K562 (cell line): ENCODE data around the gene DISC1. TPM values are rescaled to one million over a fixed set of nuclear protein-coding genes. Genes with fewer than 3 reads are reported as not detected.

Source experiments
- ARID3A ChIP-seq: IDR thresholded peaks from 2 replicates; pipeline ENCODE4 v1.6.1; 2012; ENCODE audit warnings: low read depth, low read length, improper control_type of control experiment, borderline replicate concordance
- CREM ChIP-seq: IDR thresholded peaks from 2 replicates; pipeline ENCODE4 v1.6.1; 2014; ENCODE audit warnings: antibody characterized with exemption, low read depth
- ERF ChIP-seq: fragments of 450-650 bp; formaldehyde crosslinking; IDR thresholded peaks from 2 replicates; pipeline ENCODE4 v1.4.0; 2020; ENCODE audit warnings: mild to moderate bottlenecking, mixed read lengths
- FOXM1 ChIP-seq, 2 experiments: fragments of 450-650 bp in 1 of 2; sonication (generic) in 1 of 2; formaldehyde crosslinking in 1 of 2; IDR thresholded peaks; 2 replicates each; pipeline versions ENCODE4 v1.6.1 to v1.9.0; 2017 to 2022; ENCODE audit warnings: low read depth in 2 of 2, mild to moderate bottlenecking in 2 of 2, missing genetic modification reagents in 1 of 2, moderate library complexity in 1 of 2
- HES1 ChIP-seq: fragments of 450-650 bp; IDR thresholded peaks from 2 replicates; pipeline ENCODE4 v1.6.1; 2016; ENCODE audit warnings: low read depth, mild to moderate bottlenecking, moderate library complexity
- HSF4 ChIP-seq: fragments of 250-450 bp; sonication (Bioruptor Pico); IDR thresholded peaks from 2 replicates; pipeline ENCODE4 v2.1.2; 2022; ENCODE audit warnings: mild to moderate bottlenecking, moderate library complexity, borderline replicate concordance
- KDM1A ChIP-seq, 2 experiments: fragments of 450-650 bp; IDR thresholded peaks; 2 replicates each; pipeline ENCODE4 v1.6.1; 2016; ENCODE audit warnings: mild to moderate bottlenecking in 2 of 2
- KLF6 ChIP-seq: fragments of 250-450 bp; sonication (Bioruptor Pico); IDR thresholded peaks from 2 replicates; pipeline ENCODE4 v1.4.0; 2020; ENCODE audit warnings: mild to moderate bottlenecking, moderate library complexity, borderline replicate concordance
- LEF1 ChIP-seq: fragments of 450-650 bp; IDR thresholded peaks from 2 replicates; pipeline ENCODE4 v1.6.1; 2016; ENCODE audit warnings: mild to moderate bottlenecking
- NR4A1 ChIP-seq, 2 experiments: fragments of 250-450 bp in 1 of 2; fragments of 450-650 bp in 1 of 2; sonication (Bioruptor Pico) in 1 of 2; IDR thresholded peaks; 2 replicates each; pipeline versions ENCODE4 v1.4.0 to v1.6.1; 2016 to 2020; ENCODE audit warnings: mild to moderate bottlenecking in 2 of 2, missing compliant biosample characterization in 1 of 2, missing genetic modification characterization in 1 of 2, moderate library complexity in 1 of 2
- PPARD ChIP-seq: fragments of 250-450 bp; sonication (Bioruptor Pico); IDR thresholded peaks from 2 replicates; pipeline ENCODE4 v1.8.0; 2022; ENCODE audit warnings: inconsistent platforms, mild to moderate bottlenecking, moderate library complexity
- PTBP1 ChIP-seq: fragments of 200-400 bp; formaldehyde crosslinking; IDR thresholded peaks from 2 replicates; pipeline ENCODE4 v1.6.1; 2017; ENCODE audit warnings: low read depth, low read length
- SP2 ChIP-seq: IDR thresholded peaks from 2 replicates; pipeline ENCODE4 v1.6.1; 2011; ENCODE audit warnings: mild to moderate bottlenecking, low read depth, low read length, moderate library complexity; ENCODE audit not compliant: poor library complexity, severe bottlenecking; ENCODE audit errors: extremely low read depth
- STAT5B ChIP-seq: fragments of 250-450 bp; sonication (Bioruptor Pico); IDR thresholded peaks from 2 replicates; pipeline ENCODE4 v1.8.0; 2021; ENCODE audit warnings: mild to moderate bottlenecking, inconsistent platforms
- TFE3 ChIP-seq: fragments of 450-650 bp; formaldehyde crosslinking; IDR thresholded peaks from 2 replicates; pipeline ENCODE4 v1.4.0; 2020; ENCODE audit warnings: mild to moderate bottlenecking, mixed read lengths
- USF2 ChIP-seq: sonication (generic); formaldehyde crosslinking; IDR thresholded peaks from 2 replicates; pipeline ENCODE4 v1.5.0; 2020; ENCODE audit warnings: missing genetic modification reagents
- ZNF175 ChIP-seq: fragments of 200-800 bp; sonication (Bioruptor generic); IDR thresholded peaks from 2 replicates; pipeline ENCODE4 v1.6.1; 2016; ENCODE audit warnings: low read depth, mild to moderate bottlenecking, missing genetic modification characterization, missing compliant biosample characterization
- ZNF253 ChIP-seq: fragments of 250-450 bp; sonication (Bioruptor Pico); conservative IDR thresholded peaks from 2 replicates; pipeline ENCODE4 v1.6.1; 2021; ENCODE audit warnings: mild to moderate bottlenecking
- ZNF263 ChIP-seq: sonication (generic); formaldehyde crosslinking; IDR thresholded peaks from 2 replicates; pipeline ENCODE4 v1.8.0; 2022; ENCODE audit warnings: mild to moderate bottlenecking, missing genetic modification reagents, borderline replicate concordance
- ZNF584 ChIP-seq: fragments of 200-800 bp; sonication (Bioruptor generic); IDR thresholded peaks from 2 replicates; pipeline ENCODE4 v1.6.1; 2016; ENCODE audit warnings: low read depth, mild to moderate bottlenecking, missing genetic modification characterization, missing compliant biosample characterization
- ZNF696 ChIP-seq: fragments of 250-450 bp; sonication (Bioruptor Pico); conservative IDR thresholded peaks from 2 replicates; pipeline ENCODE4 v1.4.0; 2020; ENCODE audit warnings: mild to moderate bottlenecking, moderate library complexity
- polyA plus RNA-seq, 8 experiments: library from polyadenylated mRNA; depleted of rRNA in 4 of 8; stranded (reverse) in 5 of 8; unstranded in 3 of 8; fragments of >200 nt; fragmentation: Nextera tagmentation in 2 of 8; fragmentation: Illumina TruSeq in 1 of 8; extraction: Ambion mirVana in 2 of 8; extraction: Trizol in 1 of 8; gene quantifications; 2 replicates each; pipeline versions ENCODE4 v1.2.1 to v1.2.3, GENCODE V29; 2011 to 2014; ENCODE audit warnings: inconsistent platforms in 1 of 8, missing spikeins in 1 of 8
- total RNA-seq, 7 experiments: library from RNA; depleted of rRNA in 6 of 7; stranded (reverse); fragments of >200 nt in 6 of 7; fragmentation: Illumina TruSeq in 2 of 7; extraction: Trizol in 2 of 7; gene quantifications; 2 replicates each; pipeline versions ENCODE4 v1.2.1 to v1.2.3, GENCODE V29; 2011 to 2021; ENCODE audit warnings: low replicate concordance in 1 of 7
- TF ChIP-seq, protein P1 (sequence below): fragments of 250-450 bp; sonication (Bioruptor Pico); IDR thresholded peaks from 2 replicates; pipeline ENCODE4 v1.8.0; 2021; ENCODE audit warnings: moderate library complexity, mild to moderate bottlenecking, inconsistent platforms

DISC1 gene
- total and polyA plus RNA-seq, 9 of the 15 experiments (the other 6 are each of a cell fraction or from before 2014, with no cell fraction given): 0.01 to 0.11 (median 0.08) TPM; not detected in 1

DNA sequence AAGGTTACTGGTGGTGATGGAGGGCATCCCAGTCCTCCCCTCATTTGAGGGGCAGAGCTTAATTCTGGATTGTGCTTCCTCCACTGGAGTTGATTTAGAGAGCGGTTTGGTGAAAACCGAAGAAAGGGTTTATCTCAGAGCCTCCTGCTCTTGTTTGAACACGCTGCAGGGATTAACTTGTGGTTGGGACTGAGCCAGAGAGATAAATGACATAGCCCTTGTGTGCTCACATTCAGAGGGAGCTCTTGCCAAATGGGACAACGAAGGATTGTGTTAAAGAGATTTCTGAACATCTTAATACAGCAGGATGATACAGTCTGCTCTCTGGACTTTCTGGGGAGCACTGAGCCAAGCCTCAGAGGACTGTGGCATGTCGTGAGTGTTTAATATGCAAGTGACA, 308.2 kb downstream of the DISC1 start (continued):
- TF ChIP-seq ARID3A (no peak), LEF1 (no peak), KDM1A (IDR thresholded peaks at IDR 0.05) (peak; percentile 74 to 78), ZNF584 (CRISPR knock-in tag) (0 out of 2 replicates have a peak, but pooled peaks have one; percentile 62), ZNF696 (no peak), ZNF175 (CRISPR knock-in tag) (no peak), HSF4 (CRISPR knock-in tag) (no peak), TFE3 (CRISPR knock-in tag) (no peak), USF2 (CRISPR knock-in tag) (no peak), HES1 (peak; percentile 79), CREM (no peak), PTBP1 (no peak), KLF6 (CRISPR knock-in tag) (no peak), ZNF263 (CRISPR knock-in tag) (no peak), SP2 (no peak), ZNF253 (CRISPR knock-in tag) (no peak), ERF (CRISPR knock-in tag) (peak; percentile 86; the same call in 1 of the 2 replicates), FOXM1 (IDR thresholded peaks at IDR 0.05; ENCODE audit: low read depth) (peak; percentile 76; the same call in 1 of the 2 replicates), FOXM1 (CRISPR knock-in tag; IDR thresholded peaks at IDR 0.05; ENCODE audit: low read depth) (no peak), PPARD (no peak), STAT5B (CRISPR knock-in tag) (no peak), NR4A1 (CRISPR knock-in tag; IDR thresholded peaks at IDR 0.05) (no peak), NR4A1 (tag; IDR thresholded peaks at IDR 0.05) (no peak)
- TF ChIP-seq, protein P1, sequence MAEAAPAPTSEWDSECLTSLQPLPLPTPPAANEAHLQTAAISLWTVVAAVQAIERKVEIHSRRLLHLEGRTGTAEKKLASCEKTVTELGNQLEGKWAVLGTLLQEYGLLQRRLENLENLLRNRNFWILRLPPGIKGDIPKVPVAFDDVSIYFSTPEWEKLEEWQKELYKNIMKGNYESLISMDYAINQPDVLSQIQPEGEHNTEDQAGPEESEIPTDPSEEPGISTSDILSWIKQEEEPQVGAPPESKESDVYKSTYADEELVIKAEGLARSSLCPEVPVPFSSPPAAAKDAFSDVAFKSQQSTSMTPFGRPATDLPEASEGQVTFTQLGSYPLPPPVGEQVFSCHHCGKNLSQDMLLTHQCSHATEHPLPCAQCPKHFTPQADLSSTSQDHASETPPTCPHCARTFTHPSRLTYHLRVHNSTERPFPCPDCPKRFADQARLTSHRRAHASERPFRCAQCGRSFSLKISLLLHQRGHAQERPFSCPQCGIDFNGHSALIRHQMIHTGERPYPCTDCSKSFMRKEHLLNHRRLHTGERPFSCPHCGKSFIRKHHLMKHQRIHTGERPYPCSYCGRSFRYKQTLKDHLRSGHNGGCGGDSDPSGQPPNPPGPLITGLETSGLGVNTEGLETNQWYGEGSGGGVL (CRISPR knock-in tag): no peak
